ENCODE measurements around the gene DACH1.

GRCh38 chr13:71603255-71603654 is 263.7 kb downstream of the DACH1 start:
- TF ChIP-seq POLR2A (IDR thresholded peaks at IDR 0.05) (no peak), CTCF (IDR thresholded peaks at IDR 0.05) (no peak)

Measured in uterus (tissue), 2 donors.